ENCODE results near the gene ABCA8. TPM values are rescaled to one million over a fixed set of nuclear protein-coding genes. Genes with fewer than 3 reads are reported as not detected.

Gene ABCA8
- total RNA-seq, 2 donors from 2014 or later, result 6.8 to 9.7 TPM

DNA sequence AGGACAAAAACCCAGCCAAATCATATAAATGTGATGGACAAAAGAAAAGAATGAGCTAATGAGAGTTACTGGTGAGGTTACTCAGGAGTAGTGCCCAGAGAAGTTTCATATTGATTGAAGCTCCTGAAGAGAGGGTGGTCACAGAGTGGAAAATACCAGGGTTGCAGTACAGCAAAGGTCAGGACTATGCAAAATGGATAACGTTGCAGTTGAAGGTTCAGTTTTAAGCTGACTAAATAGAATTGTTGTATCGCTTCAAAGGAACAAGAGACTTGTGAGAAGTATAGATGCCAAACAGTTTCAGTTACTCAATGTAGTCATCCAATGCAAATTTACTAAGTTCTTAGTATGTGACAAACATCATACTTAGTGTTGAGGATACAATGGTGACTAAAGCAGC, 47.1 kb downstream of the ABCA8 start:
- TF ChIP-seq, protein P1, sequence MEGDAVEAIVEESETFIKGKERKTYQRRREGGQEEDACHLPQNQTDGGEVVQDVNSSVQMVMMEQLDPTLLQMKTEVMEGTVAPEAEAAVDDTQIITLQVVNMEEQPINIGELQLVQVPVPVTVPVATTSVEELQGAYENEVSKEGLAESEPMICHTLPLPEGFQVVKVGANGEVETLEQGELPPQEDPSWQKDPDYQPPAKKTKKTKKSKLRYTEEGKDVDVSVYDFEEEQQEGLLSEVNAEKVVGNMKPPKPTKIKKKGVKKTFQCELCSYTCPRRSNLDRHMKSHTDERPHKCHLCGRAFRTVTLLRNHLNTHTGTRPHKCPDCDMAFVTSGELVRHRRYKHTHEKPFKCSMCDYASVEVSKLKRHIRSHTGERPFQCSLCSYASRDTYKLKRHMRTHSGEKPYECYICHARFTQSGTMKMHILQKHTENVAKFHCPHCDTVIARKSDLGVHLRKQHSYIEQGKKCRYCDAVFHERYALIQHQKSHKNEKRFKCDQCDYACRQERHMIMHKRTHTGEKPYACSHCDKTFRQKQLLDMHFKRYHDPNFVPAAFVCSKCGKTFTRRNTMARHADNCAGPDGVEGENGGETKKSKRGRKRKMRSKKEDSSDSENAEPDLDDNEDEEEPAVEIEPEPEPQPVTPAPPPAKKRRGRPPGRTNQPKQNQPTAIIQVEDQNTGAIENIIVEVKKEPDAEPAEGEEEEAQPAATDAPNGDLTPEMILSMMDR (IDR thresholded peaks at IDR 0.05), result no peak
- no peaks in the 10 kb centered on the region for H3K4me1 ChIP-seq
- no peaks in the 10 kb centered on the region for H3K27me3 ChIP-seq
- H3K4me3 ChIP-seq, result no peak overlapping the region
- no peak for DNase-seq
- H3K9me3 ChIP-seq, result no peaks in the 10 kb centered on the region
- intact Hi-C loops (cut with DNase I), result no loop called here
- H3K9ac ChIP-seq (ENCODE audit: low read depth in 2 of 2, low read length in 2 of 2), result no peak overlapping the region
- no peak overlapping the region for H3K27ac ChIP-seq
- H3K36me3 ChIP-seq, result no peaks in the 10 kb centered on the region

DNA sequence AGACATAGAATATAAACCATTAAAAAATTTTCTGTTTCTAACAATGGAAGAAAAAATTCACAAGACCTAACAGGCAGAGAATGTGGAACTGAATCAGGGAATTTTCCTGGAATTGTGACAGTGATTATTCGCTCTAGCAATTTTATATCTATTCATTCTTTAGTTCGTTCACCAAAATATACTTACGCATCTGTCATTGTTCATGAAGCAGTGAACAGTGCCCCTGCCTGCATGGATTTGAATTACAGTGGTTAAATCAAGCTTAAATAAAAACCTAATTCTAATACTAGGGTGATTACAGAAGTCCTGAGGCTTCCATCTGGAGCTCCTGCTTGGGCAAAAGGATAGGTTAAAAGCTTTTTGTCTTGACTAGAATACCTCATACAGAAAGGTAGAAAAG, 48.6 kb downstream of the ABCA8 start:
- DNase-seq, result no peak
- intact Hi-C loops (cut with DNase I), result no loop called here

GRCh38 chr17:68903286-68903685, 51.9 kb downstream of the ABCA8 start:
- TF ChIP-seq, protein P1 (IDR thresholded peaks at IDR 0.05), result no peak
- H3K9me3 ChIP-seq, result no peaks in the 10 kb centered on the region
- H3K27me3 ChIP-seq, result no peaks in the 10 kb centered on the region
- H3K4me1 ChIP-seq, result no peaks in the 10 kb centered on the region
- intact Hi-C loops (cut with DNase I), result no loop called here
- H3K9ac ChIP-seq (ENCODE audit: low read depth in 2 of 2, low read length in 2 of 2), result no peak overlapping the region
- no peak overlapping the region for H3K27ac ChIP-seq
- H3K36me3 ChIP-seq, result no peaks in the 10 kb centered on the region
- DNase-seq, result no peak
- no peak overlapping the region for H3K4me3 ChIP-seq

More for the DNA sequence above, 48.6 kb downstream of the ABCA8 start:
- Histone ChIP-seq H3K27ac (no peak overlapping the region), H3K36me3 (no peaks in the 10 kb centered on the region), H3K4me1 (no peaks in the 10 kb centered on the region), H3K9me3 (no peaks in the 10 kb centered on the region), H3K9ac (ENCODE audit: low read depth in 2 of 2, low read length in 2 of 2) (no peak overlapping the region), H3K27me3 (no peaks in the 10 kb centered on the region), H3K4me3 (no peak overlapping the region)
- TF ChIP-seq, protein P1 (IDR thresholded peaks at IDR 0.05), result no peak

GRCh38 chr17:68897557-68897956, 57.6 kb downstream of the ABCA8 start:
- H3K9me3 ChIP-seq, result no peaks in the 10 kb centered on the region
- DNase-seq, result no peak
- intact Hi-C loops (cut with DNase I), result no loop called here
- no peaks in the 10 kb centered on the region for H3K27me3 ChIP-seq
- no peak overlapping the region for H3K4me3 ChIP-seq
- no peak overlapping the region for H3K9ac ChIP-seq (ENCODE audit: low read depth in 2 of 2, low read length in 2 of 2)
- TF ChIP-seq, protein P1 (IDR thresholded peaks at IDR 0.05), result no peak
- H3K27ac ChIP-seq, result no peak overlapping the region
- no peaks in the 10 kb centered on the region for H3K4me1 ChIP-seq
- no peaks in the 10 kb centered on the region for H3K36me3 ChIP-seq

GRCh38 chr17:68892658-68893057, 62.5 kb downstream of the ABCA8 start:
- Histone ChIP-seq H3K9ac (ENCODE audit: low read depth in 2 of 2, low read length in 2 of 2) (no peak overlapping the region), H3K9me3 (no peaks in the 10 kb centered on the region), H3K4me3 (no peak overlapping the region), H3K27ac (no peak overlapping the region), H3K36me3 (no peaks in the 10 kb centered on the region), H3K27me3 (no peaks in the 10 kb centered on the region), H3K4me1 (no peaks in the 10 kb centered on the region)
- intact Hi-C loops (cut with DNase I), result no loop called here
- no peak for DNase-seq
- TF ChIP-seq, protein P1 (IDR thresholded peaks at IDR 0.05), result no peak

GRCh38 chr17:68892193-68892592, 63.0 kb downstream of the ABCA8 start:
- Histone ChIP-seq H3K9ac (ENCODE audit: low read depth in 2 of 2, low read length in 2 of 2) (no peak overlapping the region), H3K4me1 (no peaks in the 10 kb centered on the region), H3K9me3 (no peaks in the 10 kb centered on the region), H3K4me3 (no peak overlapping the region), H3K36me3 (no peaks in the 10 kb centered on the region), H3K27me3 (no peaks in the 10 kb centered on the region), H3K27ac (no peak overlapping the region)
- DNase-seq, result no peak
- TF ChIP-seq, protein P1 (IDR thresholded peaks at IDR 0.05), result no peak
- intact Hi-C loops (cut with DNase I), result no loop called here
